Transverse colon (tissue), 4 donors: ENCODE measurements around the gene PLXNA2.

Experiments
- EP300 ChIP-seq: sonication (generic); formaldehyde crosslinking; IDR thresholded peaks from one replicate; pipeline ENCODE4 v1.6.1; 2017; ENCODE audit warnings: antibody characterized with exemption, low read depth
- POLR2A ChIP-seq: fragments of 450-650 bp; IDR thresholded peaks from one replicate; pipeline ENCODE4 v1.6.1; 2016; ENCODE audit warnings: antibody characterized with exemption, mild to moderate bottlenecking, moderate library complexity
- POLR2AphosphoS5 ChIP-seq, 3 donors: sonication (generic); formaldehyde crosslinking; IDR thresholded peaks; one replicate each; pipeline ENCODE4 v1.6.1; 2016; ENCODE audit warnings: antibody characterized with exemption in 3 of 3
- TF ChIP-seq, protein P1 (sequence below), 5 experiments: fragments of 200-600 bp in 3 of 5; fragments of 450-650 bp in 2 of 5; sonication (generic) in 3 of 5; IDR thresholded peaks; 1 replicate in 2 of 5; 2 replicates in 3 of 5; pipeline ENCODE4 v1.5.1; 2016 to 2017; ENCODE audit warnings: antibody characterized with exemption in 5 of 5, inconsistent platforms in 3 of 5, mild to moderate bottlenecking in 2 of 5, moderate library complexity in 1 of 5

DNA sequence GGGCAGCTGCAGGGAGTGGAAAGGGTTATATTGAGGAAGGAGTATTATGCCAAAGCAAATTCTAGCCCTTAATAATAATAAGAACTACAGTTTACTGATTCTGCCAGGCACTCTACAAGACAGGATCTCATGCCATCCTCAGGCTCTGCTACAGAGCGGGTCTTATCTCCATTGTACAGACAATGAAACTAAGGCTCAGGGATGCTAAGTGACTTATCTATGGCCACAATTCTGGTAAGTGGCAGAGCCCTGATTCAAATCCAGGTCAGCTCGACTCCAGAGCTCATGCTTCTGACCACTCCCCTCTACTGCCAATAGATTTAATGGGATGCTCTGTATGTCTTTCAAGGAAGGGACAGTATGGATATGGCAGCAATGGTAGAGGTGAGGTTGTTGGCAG lies 187.1 kb downstream of the PLXNA2 start:
- TF ChIP-seq, protein P1, sequence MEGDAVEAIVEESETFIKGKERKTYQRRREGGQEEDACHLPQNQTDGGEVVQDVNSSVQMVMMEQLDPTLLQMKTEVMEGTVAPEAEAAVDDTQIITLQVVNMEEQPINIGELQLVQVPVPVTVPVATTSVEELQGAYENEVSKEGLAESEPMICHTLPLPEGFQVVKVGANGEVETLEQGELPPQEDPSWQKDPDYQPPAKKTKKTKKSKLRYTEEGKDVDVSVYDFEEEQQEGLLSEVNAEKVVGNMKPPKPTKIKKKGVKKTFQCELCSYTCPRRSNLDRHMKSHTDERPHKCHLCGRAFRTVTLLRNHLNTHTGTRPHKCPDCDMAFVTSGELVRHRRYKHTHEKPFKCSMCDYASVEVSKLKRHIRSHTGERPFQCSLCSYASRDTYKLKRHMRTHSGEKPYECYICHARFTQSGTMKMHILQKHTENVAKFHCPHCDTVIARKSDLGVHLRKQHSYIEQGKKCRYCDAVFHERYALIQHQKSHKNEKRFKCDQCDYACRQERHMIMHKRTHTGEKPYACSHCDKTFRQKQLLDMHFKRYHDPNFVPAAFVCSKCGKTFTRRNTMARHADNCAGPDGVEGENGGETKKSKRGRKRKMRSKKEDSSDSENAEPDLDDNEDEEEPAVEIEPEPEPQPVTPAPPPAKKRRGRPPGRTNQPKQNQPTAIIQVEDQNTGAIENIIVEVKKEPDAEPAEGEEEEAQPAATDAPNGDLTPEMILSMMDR (IDR thresholded peaks at IDR 0.05): no peak
- no peak for TF ChIP-seq EP300
- no peak for TF ChIP-seq POLR2A
- TF ChIP-seq POLR2AphosphoS5 (IDR thresholded peaks at IDR 0.05): no peak
